ENCODE results near the gene EPHA6.

The EPHA6 gene

DNA sequence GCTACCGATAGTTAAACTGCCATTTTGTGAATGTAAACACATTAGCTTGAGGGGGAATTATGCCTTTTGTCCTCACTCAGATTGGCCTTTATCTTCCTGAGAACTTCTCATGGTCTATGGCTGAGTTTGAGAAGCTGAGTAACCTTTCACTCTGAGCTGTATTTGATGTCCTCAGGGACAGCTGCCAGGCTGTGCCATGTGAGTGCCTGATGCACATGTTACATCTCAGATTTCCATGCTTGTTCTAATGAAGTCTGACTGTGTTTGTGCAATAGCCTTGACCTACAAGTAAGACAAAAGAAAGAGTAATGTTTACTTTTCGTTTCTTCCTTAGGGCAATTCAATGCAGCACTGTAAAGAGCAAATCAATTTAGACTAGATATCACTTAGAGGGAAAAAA, 906.0 kb downstream of the EPHA6 start:
- DNase-seq (ENCODE audit: low read depth): no peak
- TF ChIP-seq, protein P1, sequence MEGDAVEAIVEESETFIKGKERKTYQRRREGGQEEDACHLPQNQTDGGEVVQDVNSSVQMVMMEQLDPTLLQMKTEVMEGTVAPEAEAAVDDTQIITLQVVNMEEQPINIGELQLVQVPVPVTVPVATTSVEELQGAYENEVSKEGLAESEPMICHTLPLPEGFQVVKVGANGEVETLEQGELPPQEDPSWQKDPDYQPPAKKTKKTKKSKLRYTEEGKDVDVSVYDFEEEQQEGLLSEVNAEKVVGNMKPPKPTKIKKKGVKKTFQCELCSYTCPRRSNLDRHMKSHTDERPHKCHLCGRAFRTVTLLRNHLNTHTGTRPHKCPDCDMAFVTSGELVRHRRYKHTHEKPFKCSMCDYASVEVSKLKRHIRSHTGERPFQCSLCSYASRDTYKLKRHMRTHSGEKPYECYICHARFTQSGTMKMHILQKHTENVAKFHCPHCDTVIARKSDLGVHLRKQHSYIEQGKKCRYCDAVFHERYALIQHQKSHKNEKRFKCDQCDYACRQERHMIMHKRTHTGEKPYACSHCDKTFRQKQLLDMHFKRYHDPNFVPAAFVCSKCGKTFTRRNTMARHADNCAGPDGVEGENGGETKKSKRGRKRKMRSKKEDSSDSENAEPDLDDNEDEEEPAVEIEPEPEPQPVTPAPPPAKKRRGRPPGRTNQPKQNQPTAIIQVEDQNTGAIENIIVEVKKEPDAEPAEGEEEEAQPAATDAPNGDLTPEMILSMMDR (IDR thresholded peaks at IDR 0.05; ENCODE audit: low read depth, low read length, missing control alignments): no peak
- in situ Hi-C loops (cut with HindIII; ENCODE audit: low sequenced_read_pairs): no loop called here
- no peak overlapping the region for H3K4me3 ChIP-seq (ENCODE audit: low read depth, low read length)

DNA sequence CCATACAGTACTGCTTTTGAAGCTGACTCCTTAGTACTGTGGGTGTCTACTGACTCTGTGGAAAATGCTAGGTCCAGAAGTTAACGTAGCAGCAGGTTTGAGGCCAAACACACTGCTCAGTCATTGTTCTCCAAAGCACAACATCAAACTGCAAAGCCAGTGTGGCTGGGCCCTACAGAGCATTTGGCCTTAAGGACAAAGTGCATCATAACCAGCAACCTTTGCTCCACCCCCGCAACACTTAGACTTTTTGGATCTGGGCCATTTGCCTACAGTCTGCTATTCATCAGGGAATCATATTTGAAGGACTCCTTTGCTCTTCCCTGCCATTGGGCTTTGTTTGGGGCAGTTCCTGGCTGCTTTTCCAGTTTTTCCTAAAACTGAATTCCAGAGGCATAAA, 907.1 kb downstream of the EPHA6 start:
- TF ChIP-seq, protein P1 (IDR thresholded peaks at IDR 0.05; ENCODE audit: low read depth, low read length, missing control alignments): no peak
- in situ Hi-C loops (cut with HindIII; ENCODE audit: low sequenced_read_pairs): no loop called here
- H3K4me3 ChIP-seq (ENCODE audit: low read depth, low read length): no peak overlapping the region
- DNase-seq (ENCODE audit: low read depth): no peak

GRCh38 chr3:97736928-97737327, 922.5 kb downstream of the EPHA6 start:
- TF ChIP-seq, protein P1 (IDR thresholded peaks at IDR 0.05; ENCODE audit: low read depth, low read length, missing control alignments): no peak
- in situ Hi-C loops (cut with HindIII; ENCODE audit: low sequenced_read_pairs): no loop called here
- no peak overlapping the region for H3K4me3 ChIP-seq (ENCODE audit: low read depth, low read length)
- no peak for DNase-seq (ENCODE audit: low read depth)

GRCh38 chr3:97738761-97739160, 924.4 kb downstream of the EPHA6 start:
- no peak overlapping the region for H3K4me3 ChIP-seq (ENCODE audit: low read depth, low read length)
- in situ Hi-C loops (cut with HindIII; ENCODE audit: low sequenced_read_pairs): no loop called here
- DNase-seq (ENCODE audit: low read depth): no peak
- TF ChIP-seq, protein P1 (IDR thresholded peaks at IDR 0.05; ENCODE audit: low read depth, low read length, missing control alignments): no peak

DNA sequence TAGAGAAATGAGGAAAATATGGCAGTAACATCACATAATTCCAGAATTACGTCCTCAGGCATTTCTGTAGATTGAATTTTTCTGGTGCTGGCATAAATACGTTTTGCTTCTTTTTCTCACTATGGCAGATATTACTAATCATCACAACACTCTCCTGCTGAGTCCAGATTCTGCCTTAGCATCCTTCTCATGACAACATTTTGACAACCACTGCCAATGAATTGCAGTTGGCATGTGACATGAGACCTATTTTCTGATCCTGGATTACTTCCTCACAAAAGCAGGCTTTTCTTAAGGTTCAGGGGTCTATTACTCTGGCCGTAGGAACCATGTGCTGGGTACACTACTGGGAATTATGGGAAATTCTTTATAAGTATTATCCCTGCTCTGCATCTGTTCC, 927.6 kb downstream of the EPHA6 start:
- DNase-seq (ENCODE audit: low read depth): no peak
- in situ Hi-C loops (cut with HindIII; ENCODE audit: low sequenced_read_pairs): no loop called here
- H3K4me3 ChIP-seq (ENCODE audit: low read depth, low read length): no peak overlapping the region
- TF ChIP-seq, protein P1 (IDR thresholded peaks at IDR 0.05; ENCODE audit: low read depth, low read length, missing control alignments): no peak

DNA sequence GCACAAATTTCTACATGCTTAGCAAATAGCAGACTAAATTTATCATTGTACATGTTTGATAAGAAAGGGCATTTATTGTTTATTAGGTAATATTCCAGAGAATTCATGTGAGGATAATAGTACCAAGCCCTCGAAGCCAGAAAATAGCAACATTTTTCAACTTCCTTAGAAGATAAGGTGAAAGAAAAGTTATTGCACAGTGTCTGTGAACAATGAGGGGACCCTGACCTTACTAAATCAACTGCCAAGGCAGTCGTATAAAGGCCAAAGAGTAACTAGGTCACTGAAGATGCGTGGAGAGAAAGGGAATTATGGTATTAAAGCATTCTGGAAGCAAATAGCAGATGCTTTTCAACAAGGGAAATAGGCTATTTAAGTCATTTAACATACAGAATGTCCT, 929.9 kb downstream of the EPHA6 start:
- TF ChIP-seq, protein P1 (IDR thresholded peaks at IDR 0.05; ENCODE audit: low read depth, low read length, missing control alignments): no peak
- no peak for DNase-seq (ENCODE audit: low read depth)
- H3K4me3 ChIP-seq (ENCODE audit: low read depth, low read length): no peak overlapping the region
- in situ Hi-C loops (cut with HindIII; ENCODE audit: low sequenced_read_pairs): no loop called here

Data from astrocyte of the cerebellum (primary cell).